HG03280 (cell line): ENCODE data around the gene PROSER2.
"Not testable (repeated sequence)": the region's sequence is repeated elsewhere in the genome, so short reads cannot be mapped to it uniquely, and the experiment has no call there.

Source experiments
- ATAC-seq: cut with Tn5 transposase; IDR thresholded peaks from one replicate; pipeline ENCODE4 v1.9.1; 2021; ENCODE audit warnings: mild to moderate bottlenecking, moderate library complexity; ENCODE audit not compliant: unreplicated experiment

PROSER2 gene

GRCh38 chr10:11835061-11835460, 11.9 kb downstream of the PROSER2 start:
- no peak for ATAC-seq

GRCh38 chr10:11835704-11836103, 12.5 kb downstream of the PROSER2 start:
- no peak for ATAC-seq

GRCh38 chr10:11837372-11838161, 14.4 kb downstream of the PROSER2 start:
- no peak for ATAC-seq

- no peak for ATAC-seq
Measured at GRCh38 chr10:11838298-11838852, 15.2 kb downstream of the PROSER2 start.

- ATAC-seq: no peak
Measured at GRCh38 chr10:11841375-11841774, 18.2 kb downstream of the PROSER2 start.

- ATAC-seq: no peak
Measured at GRCh38 chr10:11842411-11842810, 19.3 kb downstream of the PROSER2 start.

GRCh38 chr10:11845113-11845512, 22.0 kb downstream of the PROSER2 start:
- ATAC-seq: no peak

GRCh38 chr10:11846542-11846941, 23.4 kb downstream of the PROSER2 start:
- ATAC-seq: no peak

- no peak for ATAC-seq
Measured at GRCh38 chr10:11849277-11849676, 26.1 kb downstream of the PROSER2 start.

GRCh38 chr10:11849911-11850310, 26.8 kb downstream of the PROSER2 start:
- ATAC-seq: no peak

- no peak for ATAC-seq
Measured at GRCh38 chr10:11851910-11852309, 28.8 kb downstream of the PROSER2 start.

GRCh38 chr10:11852637-11853036, 29.5 kb downstream of the PROSER2 start:
- ATAC-seq: not testable (repeated sequence)

- ATAC-seq: no peak
Measured at GRCh38 chr10:11853468-11853867, 30.3 kb downstream of the PROSER2 start.

GRCh38 chr10:11854301-11854700, 31.1 kb downstream of the PROSER2 start:
- ATAC-seq: no peak

GRCh38 chr10:11856089-11856488, 32.9 kb downstream of the PROSER2 start:
- no peak for ATAC-seq

GRCh38 chr10:11856678-11857077, 33.5 kb downstream of the PROSER2 start:
- ATAC-seq: no peak

GRCh38 chr10:11858093-11858492, 34.9 kb downstream of the PROSER2 start:
- ATAC-seq: no peak

GRCh38 chr10:11861341-11861740, 38.2 kb downstream of the PROSER2 start:
- ATAC-seq: no peak

- ATAC-seq: no peak
Measured at GRCh38 chr10:11861811-11862428, 38.8 kb downstream of the PROSER2 start.

GRCh38 chr10:11863353-11864109, 40.4 kb downstream of the PROSER2 start:
- peak; percentile 92 for ATAC-seq

- no peak for ATAC-seq
Measured at GRCh38 chr10:11864727-11865126, 41.6 kb downstream of the PROSER2 start.
